Pancreas (tissue), 10 donors: Measurements from ENCODE around the gene RNPS1. TPM values are rescaled to one million over a fixed set of nuclear protein-coding genes. Genes with fewer than 3 reads are reported as not detected.

Experiments
- ATAC-seq, 4 donors: fragments of 200-7000 bp; cut with Tn5 transposase; one replicate each; pipeline versions ENCODE4 v1.8.0 to v1.9.1; 2020; ENCODE audit warnings: mild to moderate bottlenecking in 4 of 4, moderate library complexity in 4 of 4
- DNase-seq, 6 donors: peaks; one replicate each; pipeline ENCODE4 v3.0.0-alpha.2; 2020
- FAIRE-seq: peaks from 2 replicates; lab custom pipeline; 2012; peaks lifted over from hg19 to GRCh38; lab: Jason Lieb, UNC
- H3K27ac ChIP-seq, 4 donors: fragments of 200-600 bp; sonication (generic); 1 replicate in 3 of 4; 2 replicates in 1 of 4; pipeline versions ENCODE4 v1.5.0 to v1.8.0; 2020
- H3K27me3 ChIP-seq, 4 donors: fragments of 200-600 bp; one replicate each; pipeline ENCODE4 v1.8.0; 2021
- H3K36me3 ChIP-seq, 3 donors: fragments of 200-600 bp; sonication (generic) in 1 of 3; one replicate each; pipeline versions ENCODE4 v1.5.0 to v1.8.0; 2020 to 2021
- H3K4me1 ChIP-seq, 3 donors: fragments of 200-600 bp; one replicate each; pipeline ENCODE4 v1.8.0; 2021
- H3K4me3 ChIP-seq, 4 donors: fragments of 200-600 bp; sonication (generic) in 2 of 4; one replicate each; pipeline versions ENCODE4 v1.5.0 to v1.8.0; 2020 to 2021
- H3K9me3 ChIP-seq, 4 donors: fragments of 200-600 bp; one replicate each; pipeline ENCODE4 v1.8.0; 2021
- WGBS, 2 donors: extraction: QIAGEN DNeasy Blood & Tissue Kit; methylation state at CpG; one replicate each; pipeline ENCODE4 v1.1.7; 2013; 5-methylcytosine and 5-hydroxymethylcytosine counted together
- intact Hi-C, 3 donors: fragments of 100-400 bp; cut with DNase I; formaldehyde crosslinking; loops; one replicate each; pipeline versions ENCODE4 v1.11.1 to v1.14.2; 2022
- polyA plus RNA-seq, 2 donors: library from polyadenylated mRNA; stranded (reverse); fragments of 200-250 nt; gene quantifications; one replicate each; pipeline ENCODE4 v1.2.3, GENCODE V29; 2013
- total RNA-seq, 6 donors: library from RNA; stranded (reverse); fragmentation: NEBNext Ultra II Directional in 4 of 6; extraction: Animal tissue kit (Norgen Biotek cat#: 25700) in 4 of 6; gene quantifications; one replicate each; pipeline versions ENCODE4 v1.2.1 to v1.2.4, GENCODE V29; 2021 to 2023
- TF ChIP-seq, protein P1 (sequence below), 4 donors: fragments of 200-600 bp; sonication (generic) in 3 of 4; IDR thresholded peaks; one replicate each; pipeline versions ENCODE4 v1.5.0 to v1.8.0; 2021; ENCODE audit warnings: antibody characterized with exemption in 4 of 4
- donor health status: healthy with polysubstance abuse.
- donor health status: DM: no; HTN: no; CAD: no; lungs with moderate emphysema.
- donor health status: DM: no; HTN: no; CAD: no.
- donor health status: control.
- donor health status: control.
- donor health status: Bipolar disorder and iron deficiency.
- donor health status: DM: yes; HTN: yes; CAD: no.
- donor health status: DM: no; HTN: no; CAD: no.
- donor health status: DM: no; HTN: no; CAD: no.
- donor health status: DM: yes; HTN: yes; CAD: no.

RNPS1 gene
- total and polyA plus RNA-seq, 8 donors: 36.0 to 103 (median 54.3) TPM

DNA sequence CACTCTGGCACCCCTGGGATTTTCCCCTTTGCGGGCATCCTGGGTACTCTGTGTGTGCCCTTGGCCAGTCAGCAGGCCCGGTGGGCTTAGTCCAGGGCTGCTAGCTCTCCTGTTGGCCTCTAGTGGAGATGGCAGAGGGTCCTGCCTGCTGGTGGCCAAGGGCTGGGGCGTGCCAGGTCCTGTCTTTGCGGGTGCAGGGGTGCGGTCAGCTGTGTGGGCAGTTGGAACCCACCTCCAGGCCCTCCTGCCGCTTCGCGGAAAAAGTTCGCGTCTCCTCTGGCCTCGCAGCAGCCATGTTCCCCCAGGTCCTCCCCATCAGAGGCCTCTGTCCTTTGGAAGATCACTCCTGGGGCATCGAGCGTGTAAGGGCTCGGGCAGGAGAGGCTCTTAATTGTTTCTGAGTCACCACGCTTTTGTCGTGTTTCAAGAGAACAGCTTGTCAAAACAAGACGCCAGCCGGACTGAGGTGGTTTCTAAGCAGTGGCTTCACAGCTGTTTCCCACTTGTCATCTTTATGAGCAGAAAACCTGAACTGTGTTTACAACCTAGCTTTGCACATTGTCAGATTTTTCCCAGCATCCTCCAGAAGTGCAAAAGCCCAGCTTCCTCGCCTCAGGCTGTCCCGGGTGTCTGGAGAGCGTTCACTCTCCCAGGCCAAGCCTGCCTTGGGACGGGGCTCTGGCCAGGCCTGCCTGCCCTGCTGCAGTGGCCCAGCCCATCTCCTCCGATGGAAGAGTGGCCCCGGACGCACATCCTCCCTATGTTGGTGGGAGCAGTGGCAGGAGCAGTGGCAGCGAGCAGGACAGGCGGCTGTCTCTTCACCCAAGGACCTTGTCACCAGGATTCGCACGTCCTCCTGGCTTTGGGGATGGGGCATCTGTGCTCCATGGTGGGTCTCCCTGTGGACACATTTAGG, 36.7 kb downstream of the RNPS1 start:
- intact Hi-C loops: no loop called here
- FAIRE-seq: no peak
- H3K4me3 ChIP-seq: no peak overlapping the region
- 90 to 91% methylated on average over 29 of the region's 29 CpGs for WGBS, 2 donors
- ATAC-seq: peak in 2 of 4 donors; percentile 25 to 49
- H3K27me3 ChIP-seq: no peaks in the 10 kb centered on the region
- no peaks in the 10 kb centered on the region for H3K4me1 ChIP-seq
- H3K36me3 ChIP-seq: peaks cover 4 to 50% (median 31%) of the 10 kb centered on the region in 3 donors
- TF ChIP-seq, protein P1, sequence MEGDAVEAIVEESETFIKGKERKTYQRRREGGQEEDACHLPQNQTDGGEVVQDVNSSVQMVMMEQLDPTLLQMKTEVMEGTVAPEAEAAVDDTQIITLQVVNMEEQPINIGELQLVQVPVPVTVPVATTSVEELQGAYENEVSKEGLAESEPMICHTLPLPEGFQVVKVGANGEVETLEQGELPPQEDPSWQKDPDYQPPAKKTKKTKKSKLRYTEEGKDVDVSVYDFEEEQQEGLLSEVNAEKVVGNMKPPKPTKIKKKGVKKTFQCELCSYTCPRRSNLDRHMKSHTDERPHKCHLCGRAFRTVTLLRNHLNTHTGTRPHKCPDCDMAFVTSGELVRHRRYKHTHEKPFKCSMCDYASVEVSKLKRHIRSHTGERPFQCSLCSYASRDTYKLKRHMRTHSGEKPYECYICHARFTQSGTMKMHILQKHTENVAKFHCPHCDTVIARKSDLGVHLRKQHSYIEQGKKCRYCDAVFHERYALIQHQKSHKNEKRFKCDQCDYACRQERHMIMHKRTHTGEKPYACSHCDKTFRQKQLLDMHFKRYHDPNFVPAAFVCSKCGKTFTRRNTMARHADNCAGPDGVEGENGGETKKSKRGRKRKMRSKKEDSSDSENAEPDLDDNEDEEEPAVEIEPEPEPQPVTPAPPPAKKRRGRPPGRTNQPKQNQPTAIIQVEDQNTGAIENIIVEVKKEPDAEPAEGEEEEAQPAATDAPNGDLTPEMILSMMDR (IDR thresholded peaks at IDR 0.05): no peak
- H3K27ac ChIP-seq: no peak overlapping the region
- no peak for DNase-seq
- no peaks in the 10 kb centered on the region for H3K9me3 ChIP-seq

DNA sequence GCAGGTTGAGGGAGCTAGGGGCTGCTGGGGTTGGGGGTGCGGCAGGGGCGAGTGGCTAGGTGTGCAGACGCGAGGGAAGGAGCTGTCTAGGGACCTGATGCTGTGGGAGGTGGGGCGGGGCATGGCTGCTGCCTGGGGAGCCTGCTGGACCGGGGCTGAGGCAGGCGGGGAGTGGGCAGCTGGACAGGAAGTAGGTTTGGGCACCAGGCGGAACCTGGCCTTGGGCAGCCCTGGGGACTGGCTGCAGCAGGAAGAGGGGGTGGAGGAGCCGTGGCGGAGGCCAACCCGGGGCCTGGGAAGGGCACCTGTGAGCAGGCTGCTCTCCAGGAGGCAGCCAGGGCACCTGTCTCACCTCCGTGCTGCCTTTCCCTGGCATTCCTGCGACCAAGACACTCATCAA, 37.5 kb downstream of the RNPS1 start:
- ATAC-seq: peak in 1 of 4 donors; percentile 17
- Histone ChIP-seq H3K27me3 (no peaks in the 10 kb centered on the region), H3K4me1 (peaks cover 0 to 3% (median 0%) of the 10 kb centered on the region in 3 donors), H3K9me3 (no peaks in the 10 kb centered on the region), H3K27ac (no peak overlapping the region), H3K4me3 (no peak overlapping the region), H3K36me3 (peaks cover 4 to 50% (median 31%) of the 10 kb centered on the region in 3 donors)
- DNase-seq: peak in 1 of 6 donors; percentile 79
- WGBS, 2 donors: 79 to 85% methylated on average over 13 of the region's 13 CpGs
- FAIRE-seq: no peak
- TF ChIP-seq, protein P1 (IDR thresholded peaks at IDR 0.05): no peak
- intact Hi-C loops: no loop called here

DNA sequence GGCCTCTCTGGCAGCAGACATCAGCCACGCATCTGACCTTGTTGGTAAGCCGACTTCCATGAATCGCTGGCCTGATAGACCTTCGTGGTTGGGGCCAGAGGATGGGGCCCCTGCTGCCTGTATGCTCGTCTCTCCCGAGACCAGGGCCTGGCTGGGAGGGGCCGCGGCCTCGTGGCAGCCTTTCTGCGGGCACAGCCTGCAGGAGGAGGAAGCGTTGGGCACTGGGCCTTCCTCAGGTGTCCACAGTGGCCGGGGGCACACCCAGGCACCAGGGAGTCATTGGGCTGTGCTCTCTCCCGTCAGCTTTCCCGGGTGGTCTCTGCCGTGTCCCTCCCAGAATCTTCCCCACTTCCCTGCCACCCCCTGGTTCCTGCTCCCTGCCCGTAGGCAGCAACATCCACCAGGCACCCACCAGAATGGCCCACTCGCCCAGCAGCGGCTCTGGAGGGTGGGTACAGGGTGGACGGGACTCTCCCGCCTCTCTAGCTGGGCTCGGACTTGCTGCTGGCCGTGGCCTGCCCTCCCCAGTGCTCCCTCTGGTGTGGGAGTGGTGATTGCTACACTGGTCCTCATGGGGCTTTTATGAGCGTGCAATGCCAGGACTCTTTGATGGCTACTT, 38.2 kb downstream of the RNPS1 start:
- Histone ChIP-seq H3K27me3 (no peaks in the 10 kb centered on the region), H3K27ac (no peak overlapping the region), H3K4me3 (no peak overlapping the region), H3K4me1 (peaks cover 4 to 7% (median 5%) of the 10 kb centered on the region in 3 donors), H3K9me3 (no peaks in the 10 kb centered on the region), H3K36me3 (peaks cover 4 to 44% (median 26%) of the 10 kb centered on the region in 3 donors)
- FAIRE-seq (no peak), DNase-seq (peak in 1 of 6 donors; percentile 68), ATAC-seq (no peak)
- intact Hi-C loops: no loop called here
- TF ChIP-seq, protein P1 (IDR thresholded peaks at IDR 0.05): no peak
- WGBS, 2 donors: 90 to 91% methylated on average over 22 to 23 of the region's 23 CpGs

DNA sequence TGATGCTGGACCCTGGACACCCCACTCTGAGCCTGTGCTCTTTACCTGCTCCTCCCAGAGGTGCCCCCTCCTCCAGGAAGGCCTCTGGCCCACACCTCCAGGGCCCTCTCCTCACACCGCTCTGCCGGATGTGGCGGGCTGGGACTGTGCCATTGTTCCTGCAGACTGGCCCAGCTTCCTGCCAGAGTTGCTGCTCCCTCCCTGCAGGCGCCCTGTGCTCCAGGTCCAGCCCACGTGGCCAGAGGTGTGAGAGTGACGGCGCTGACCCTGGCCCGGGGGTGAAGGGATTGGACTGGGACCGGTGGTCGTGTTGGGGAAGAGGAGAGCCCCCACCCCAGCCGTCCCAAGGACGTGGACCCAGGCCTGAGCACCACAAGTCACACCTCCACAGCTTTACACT, 38.8 kb downstream of the RNPS1 start:
- Histone ChIP-seq H3K4me1 (peaks cover 6 to 11% (median 10%) of the 10 kb centered on the region in 3 donors), H3K36me3 (peaks cover 4 to 38% (median 22%) of the 10 kb centered on the region in 3 donors), H3K27me3 (no peaks in the 10 kb centered on the region), H3K27ac (no peak overlapping the region), H3K4me3 (no peak overlapping the region), H3K9me3 (no peaks in the 10 kb centered on the region)
- TF ChIP-seq, protein P1 (IDR thresholded peaks at IDR 0.05): no peak
- intact Hi-C loops: no loop called here
- 86 to 92% methylated on average over 11 to 12 of the region's 12 CpGs for WGBS, 2 donors
- peak in 1 of 6 donors; percentile 66 for DNase-seq
- ATAC-seq: no peak
- FAIRE-seq: no peak
